HepG2 (cell line): ENCODE measurements around the gene GHRH. TPM values are rescaled to one million over a fixed set of nuclear protein-coding genes. Genes with fewer than 3 reads are reported as not detected.

ENCODE experiments used
- ATAC-seq: fragments of 200-7000 bp; cut with Tn5 transposase; 3 replicates; pipeline ENCODE4 v1.9.1; 2020; ENCODE audit warnings: mild to moderate bottlenecking, moderate library complexity
- BruUV-seq: library from RNA; stranded (reverse); fragments of 400-500 nt; replicated peaks from 2 replicates; lab custom pipeline; 2021; lab: Mats Ljungman, UMichigan
- CTCF ChIA-PET: fragments of 300-600 bp; formaldehyde crosslinking; extraction: SDS; loops from one replicate; lab custom pipeline; 2021; ENCODE audit warnings: low total read pairs, inconsistent platforms, low intra/inter-chr PET ratio; lab: Yijun Ruan, JAX
- POLR2A ChIA-PET: fragments of 350-600 bp; sonication (Branson Sonifier 250); formaldehyde crosslinking; loops from one replicate; lab custom pipeline; 2020; ENCODE audit warnings: antibody characterized with exemption, inconsistent platforms; lab: Yijun Ruan, JAX
- DNase-seq: peaks from one replicate; pipeline ENCODE4 v3.0.0-alpha.2; 2015; ENCODE audit warnings: low spot score
- FAIRE-seq: peaks from 3 replicates; lab custom pipeline; 2011; peaks lifted over from hg19 to GRCh38; lab: Jason Lieb, UNC
- H2AFZ ChIP-seq: one replicate; pipeline ENCODE4 v1.6.1; 2011; ENCODE audit warnings: low read length, inconsistent platforms
- H3K27ac ChIP-seq: fragments of 300-600 bp; 3 replicates; pipeline ENCODE4 v1.8.0; 2011; ENCODE audit warnings: mixed run types, mild to moderate bottlenecking, mixed read lengths, low read length, inconsistent platforms; ENCODE audit not compliant: insufficient read depth; ENCODE audit errors: extremely low read length
- H3K27me3 ChIP-seq, 2 experiments: fragments of 200-600 bp in 1 of 2; 2 replicates in 1 of 2; 3 replicates in 1 of 2; pipeline versions ENCODE4 v1.6.0 to v1.8.0; 2011; ENCODE audit warnings: low read length in 2 of 2, mild to moderate bottlenecking in 2 of 2, moderate library complexity in 2 of 2, inconsistent platforms in 1 of 2; ENCODE audit not compliant: insufficient read depth in 2 of 2, control insufficient read depth in 1 of 2
- H3K36me3 ChIP-seq, 2 experiments: fragments of 200-600 bp in 1 of 2; replicated peaks in 1 of 2; 2 replicates in 1 of 2; 3 replicates in 1 of 2; pipeline versions ENCODE4 v1.5.1 to v1.8.0; 2011; ENCODE audit warnings: low read length in 2 of 2, inconsistent platforms in 1 of 2; ENCODE audit not compliant: insufficient read depth in 2 of 2, control insufficient read depth in 1 of 2
- H3K4me1 ChIP-seq: 2 replicates; pipeline ENCODE4 v1.5.1; 2012; ENCODE audit warnings: low read length, inconsistent platforms; ENCODE audit not compliant: insufficient read depth
- H3K4me2 ChIP-seq: 2 replicates; pipeline ENCODE4 v1.6.0; 2011; ENCODE audit warnings: low read depth, low read length, inconsistent platforms
- H3K4me3 ChIP-seq, 3 experiments: fragments of 200-600 bp in 1 of 3; sonication (generic), shearing (Covaris generic) in 1 of 3; replicated peaks in 1 of 3; 2 replicates each; pipeline ENCODE4 v1.5.1; 2011 to 2016; ENCODE audit warnings: low read length in 3 of 3, inconsistent platforms in 2 of 3, low read depth in 2 of 3, mild to moderate bottlenecking in 2 of 3, control low read depth in 1 of 3, mixed read lengths in 1 of 3; ENCODE audit not compliant: insufficient read depth in 1 of 3
- H3K79me2 ChIP-seq: one replicate; pipeline ENCODE4 v1.6.1; 2011; ENCODE audit warnings: low read length, inconsistent platforms; ENCODE audit not compliant: insufficient read depth
- H3K9ac ChIP-seq: 2 replicates; pipeline ENCODE4 v1.6.0; 2011; ENCODE audit warnings: mild to moderate bottlenecking, low read depth, low read length, inconsistent platforms; ENCODE audit not compliant: insufficient read depth
- H3K9me3 ChIP-seq: 2 replicates; pipeline ENCODE4 v1.5.1; 2012; ENCODE audit warnings: mild to moderate bottlenecking, low read length
- H4K20me1 ChIP-seq: 2 replicates; pipeline ENCODE4 v1.6.0; 2011; ENCODE audit warnings: inconsistent platforms, mild to moderate bottlenecking, low read length, moderate library complexity; ENCODE audit not compliant: insufficient read depth
- ADNP ChIP-seq: sonication (generic); formaldehyde crosslinking; IDR thresholded peaks from 2 replicates; pipeline ENCODE4 v1.4.0; 2020; ENCODE audit warnings: missing genetic modification reagents
- ATM ChIP-seq: fragments of 450-650 bp; IDR thresholded peaks from 2 replicates; pipeline ENCODE4 v1.7.1; 2017; ENCODE audit warnings: mild to moderate bottlenecking, borderline replicate concordance
- LCORL ChIP-seq, 2 experiments: fragments of 450-650 bp in 1 of 2; sonication (generic) in 1 of 2; formaldehyde crosslinking in 1 of 2; IDR thresholded peaks; 2 replicates each; pipeline versions ENCODE4 v1.5.0 to v1.6.1; 2017 to 2020; ENCODE audit warnings: antibody characterized with exemption in 1 of 2, missing genetic modification reagents in 1 of 2
- SRF ChIP-seq: IDR thresholded peaks from 2 replicates; pipeline ENCODE4 v1.6.1; 2011; ENCODE audit warnings: mild to moderate bottlenecking, low read depth, low read length, moderate library complexity
- TFAP4 ChIP-seq: sonication (generic); IDR thresholded peaks from 2 replicates; pipeline ENCODE4 v1.6.1; 2016; ENCODE audit warnings: low read depth, borderline replicate concordance
- ZBTB1 ChIP-seq: sonication (generic); formaldehyde crosslinking; IDR thresholded peaks from 2 replicates; pipeline ENCODE4 v1.4.0; 2020; ENCODE audit warnings: missing genetic modification reagents, borderline replicate concordance
- ZBTB38 ChIP-seq: sonication (generic); formaldehyde crosslinking; IDR thresholded peaks from 2 replicates; pipeline ENCODE4 v1.5.1; 2020; ENCODE audit warnings: mild to moderate bottlenecking, missing genetic modification reagents
- ZNF337 ChIP-seq: sonication (generic); formaldehyde crosslinking; IDR thresholded peaks from 2 replicates; pipeline ENCODE4 v1.5.1; 2020; ENCODE audit warnings: missing genetic modification reagents, low read depth, mild to moderate bottlenecking, borderline replicate concordance
- ZNF574 ChIP-seq: sonication (generic); formaldehyde crosslinking; IDR thresholded peaks from 2 replicates; pipeline ENCODE4 v1.4.0; 2020; ENCODE audit warnings: missing genetic modification reagents
- ZNF703 ChIP-seq: sonication (generic); formaldehyde crosslinking; IDR thresholded peaks from 2 replicates; pipeline ENCODE4 v1.5.1; 2020; ENCODE audit warnings: missing genetic modification reagents, mild to moderate bottlenecking, moderate library complexity, borderline replicate concordance
- WGBS: methylation state at CpG from one replicate; pipeline ENCODE4 v1.1.6; 2017; ENCODE audit warnings: low lambda C conversion rate; 5-methylcytosine and 5-hydroxymethylcytosine counted together
- in situ Hi-C: cut with HindIII; loops from 2 replicates; pipeline ENCODE4 v1.10.0; 2017; ENCODE audit warnings: low pct_unique_long_range_greater_than_20kb; ENCODE audit not compliant: extremely low pct_ligation_motif_present
- intact Hi-C: fragments of 100-400 bp; cut with micrococcal nuclease; formaldehyde crosslinking; loops from one replicate; pipeline ENCODE4 v1.10.0; 2022; ENCODE audit not compliant: unreplicated experiment
- polyA plus RNA-seq, 8 experiments: library from polyadenylated mRNA; depleted of rRNA in 3 of 8; stranded (reverse) in 7 of 8; unstranded in 1 of 8; fragments of >200 nt; fragmentation: Illumina TruSeq in 4 of 8; extraction: Trizol in 4 of 8; gene quantifications; 2 replicates each; pipeline versions ENCODE4 v1.2.1 to v1.2.3, GENCODE V29; 2011 to 2016; ENCODE audit warnings: low read depth in 4 of 8, missing spikeins in 1 of 8, mixed read lengths in 1 of 8; ENCODE audit not compliant: insufficient read depth in 1 of 8
- total RNA-seq, 5 experiments: library from RNA; depleted of rRNA; stranded (reverse); fragments of >200 nt; fragmentation: Illumina TruSeq; extraction: Trizol; gene quantifications; 2 replicates each; pipeline ENCODE4 v1.2.3, GENCODE V29; 2016; ENCODE audit warnings: low read depth in 1 of 5

The GHRH gene
- total and polyA plus RNA-seq, 2 of the 13 experiments (the other 11 are each of a cell fraction or from before 2014, with no cell fraction given): not detected

- Histone ChIP-seq H3K4me1 (peaks cover 73% of the 10 kb centered on the region), H3K9me3 (no peaks in the 10 kb centered on the region), H3K79me2 (peaks cover 30% of the 10 kb centered on the region), H3K27ac (no peak overlapping the region), H3K9ac (no peak overlapping the region), H3K4me2 (no peak overlapping the region), H4K20me1 (no peaks in the 10 kb centered on the region), H3K36me3 (peaks cover 0 to 9% of the 10 kb centered on the region in 2 experiments; a peak in 2 of 5 replicates), H2AFZ (no peak overlapping the region), H3K27me3 (no peaks in the 10 kb centered on the region; a peak in 1 of 5 replicates), H3K4me3 (no peak overlapping the region)
- no TSS peak for BruUV-seq
- ChIA-PET POLR2A (interaction anchor here (2.6 to 4.9 kb wide), 4 partner anchors 11 to 240 kb away, joined by 14 to 29 read pairs (median 22); partner anchors contain the start of gene BLCAP), CTCF (no interaction called here)
- 95% methylated on average over 4 of the region's 4 CpGs for WGBS
- ATAC-seq (no peak), FAIRE-seq (no peak), DNase-seq (no peak)
- intact Hi-C loops: no loop called here
- in situ Hi-C loops: no loop called here
- TF ChIP-seq ZNF574 (CRISPR knock-in tag) (no peak), ZNF337 (CRISPR knock-in tag) (0 out of 2 replicates have a peak, but pooled peaks have one; percentile 0)
These were observed 26.5 kb upstream of the GHRH start for GRCh38 chr20:37288091-37288490.

GRCh38 chr20:37285664-37286374 is 24.2 kb upstream of the GHRH start:
- 5% methylated on average over 12 of the region's 12 CpGs for WGBS
- Histone ChIP-seq H3K4me3 (peak overlapping the region; percentile 1 to 46 (median 8); a peak in 4 of 6 replicates), H3K27ac (peak overlapping the region; percentile 21), H3K4me2 (peak overlapping the region; percentile 78), H3K36me3 (no peaks in the 10 kb centered on the region), H3K9ac (peak overlapping the region; percentile 28; the same call in 1 of the 2 replicates), H4K20me1 (no peaks in the 10 kb centered on the region), H3K79me2 (peaks cover 11% of the 10 kb centered on the region), H3K9me3 (no peaks in the 10 kb centered on the region), H3K4me1 (peaks cover 72% of the 10 kb centered on the region), H2AFZ (no peak overlapping the region), H3K27me3 (no peaks in the 10 kb centered on the region; a peak in 1 of 5 replicates)
- no TSS peak for BruUV-seq
- ATAC-seq (peak; percentile 75), DNase-seq (peak; percentile 87), FAIRE-seq (peak; percentile 90)
- in situ Hi-C loops: no loop called here
- POLR2A ChIA-PET: interaction anchor here (0.7 to 5.4 kb wide), 13 partner anchors 9 to 1675 kb away, joined by 3 to 48 read pairs (median 7); partner anchors contain the start of genes BLCAP, RPN2 and SRC
- intact Hi-C loops: loop anchor here (2.0 kb wide), 1 partner anchor 51 kb away; no protein-coding TSS in a partner anchor
- CTCF ChIA-PET: no interaction called here
- TF ChIP-seq LCORL (IDR thresholded peaks at IDR 0.05) (no peak), LCORL (CRISPR knock-in tag; IDR thresholded peaks at IDR 0.05) (peak; percentile 86), SRF (no peak), ZBTB1 (CRISPR knock-in tag) (no peak), ATM (no peak), ZBTB38 (0 out of 2 replicates have a peak, but pooled peaks have one; percentile 32), ZNF703 (no peak), ADNP (no peak), TFAP4 (peak; percentile 99)
